ENCODE measurements around the gene CHCHD4. TPM values are rescaled to one million over a fixed set of nuclear protein-coding genes. Genes with fewer than 3 reads are reported as not detected.
A peak's percentile ranks its signal among the peaks of the same experiment; 100 is the strongest.
"Not testable (repeated sequence)": the region's sequence is repeated elsewhere in the genome, so short reads cannot be mapped to it uniquely, and the experiment has no call there.

Gene CHCHD4
- total RNA-seq, 1 donor = 10.8 TPM

DNA sequence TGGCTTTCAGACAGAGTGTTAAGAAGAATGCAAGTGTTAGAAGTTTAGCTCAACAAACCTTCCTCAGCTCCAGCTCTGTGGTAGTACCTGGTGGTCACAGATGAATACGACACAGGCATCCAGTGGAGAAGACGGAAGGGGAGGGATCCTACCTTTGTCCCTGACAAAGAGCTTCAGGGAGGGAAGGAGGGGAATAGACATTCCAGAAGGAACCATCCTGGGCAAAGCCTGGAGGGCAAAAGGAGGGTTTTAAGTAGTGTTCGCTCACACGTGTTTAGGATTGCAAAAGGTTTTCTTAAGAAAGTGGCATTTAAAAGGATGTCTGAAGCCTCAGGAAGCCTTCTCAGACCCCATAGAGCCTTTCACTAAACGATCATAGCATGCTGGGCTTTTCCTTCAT, 2.8 kb downstream of the CHCHD4 start:
- TF ChIP-seq, protein P1, sequence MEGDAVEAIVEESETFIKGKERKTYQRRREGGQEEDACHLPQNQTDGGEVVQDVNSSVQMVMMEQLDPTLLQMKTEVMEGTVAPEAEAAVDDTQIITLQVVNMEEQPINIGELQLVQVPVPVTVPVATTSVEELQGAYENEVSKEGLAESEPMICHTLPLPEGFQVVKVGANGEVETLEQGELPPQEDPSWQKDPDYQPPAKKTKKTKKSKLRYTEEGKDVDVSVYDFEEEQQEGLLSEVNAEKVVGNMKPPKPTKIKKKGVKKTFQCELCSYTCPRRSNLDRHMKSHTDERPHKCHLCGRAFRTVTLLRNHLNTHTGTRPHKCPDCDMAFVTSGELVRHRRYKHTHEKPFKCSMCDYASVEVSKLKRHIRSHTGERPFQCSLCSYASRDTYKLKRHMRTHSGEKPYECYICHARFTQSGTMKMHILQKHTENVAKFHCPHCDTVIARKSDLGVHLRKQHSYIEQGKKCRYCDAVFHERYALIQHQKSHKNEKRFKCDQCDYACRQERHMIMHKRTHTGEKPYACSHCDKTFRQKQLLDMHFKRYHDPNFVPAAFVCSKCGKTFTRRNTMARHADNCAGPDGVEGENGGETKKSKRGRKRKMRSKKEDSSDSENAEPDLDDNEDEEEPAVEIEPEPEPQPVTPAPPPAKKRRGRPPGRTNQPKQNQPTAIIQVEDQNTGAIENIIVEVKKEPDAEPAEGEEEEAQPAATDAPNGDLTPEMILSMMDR (IDR thresholded peaks at IDR 0.05; ENCODE audit: insufficient read depth, low read depth, low read length) = no peak
- DNase-seq (ENCODE audit: low read depth) = no peak

GRCh38 chr3:14120921-14121448, 3.7 kb downstream of the CHCHD4 start:
- not testable (repeated sequence) for H3K4me3 ChIP-seq (ENCODE audit: low read depth, low read length)

More for the DNA sequence above, 2.8 kb downstream of the CHCHD4 start:
- no peak overlapping the region for H3K4me3 ChIP-seq (ENCODE audit: low read depth, low read length)

GRCh38 chr3:14120111-14120920, 4.4 kb downstream of the CHCHD4 start:
- TF ChIP-seq, protein P1 (IDR thresholded peaks at IDR 0.05; ENCODE audit: insufficient read depth, low read depth, low read length) = no peak
- no peak overlapping the region for H3K4me3 ChIP-seq (ENCODE audit: low read depth, low read length)
- DNase-seq (ENCODE audit: low read depth) = no peak

More at GRCh38 chr3:14120921-14121448, 3.7 kb downstream of the CHCHD4 start:
- DNase-seq (ENCODE audit: low read depth) = not testable (repeated sequence)

- TF ChIP-seq, protein P1 (IDR thresholded peaks at IDR 0.05; ENCODE audit: insufficient read depth, low read depth, low read length) = no peak
- no peak for DNase-seq (ENCODE audit: low read depth)
- no peak overlapping the region for H3K4me3 ChIP-seq (ENCODE audit: low read depth, low read length)
Observed at GRCh38 chr3:14119651-14120050, 5.0 kb downstream of the CHCHD4 start.

GRCh38 chr3:14118400-14119381, 6.0 kb downstream of the CHCHD4 start:
- peak; percentile 90 for DNase-seq (ENCODE audit: low read depth)
- TF ChIP-seq, protein P1 (IDR thresholded peaks at IDR 0.05; ENCODE audit: insufficient read depth, low read depth, low read length) = no peak
- no peak overlapping the region for H3K4me3 ChIP-seq (ENCODE audit: low read depth, low read length)

GRCh38 chr3:14117468-14118399, 6.9 kb downstream of the CHCHD4 start:
- no peak for DNase-seq (ENCODE audit: low read depth)

More at GRCh38 chr3:14117468-14118399, 6.9 kb downstream of the CHCHD4 start:
- no peak overlapping the region for H3K4me3 ChIP-seq (ENCODE audit: low read depth, low read length)
- TF ChIP-seq, protein P1 (IDR thresholded peaks at IDR 0.05; ENCODE audit: insufficient read depth, low read depth, low read length) = no peak

Measured in fibroblast of villous mesenchyme (primary cell).